ENCODE data around the gene CRAMP1. TPM values are rescaled to one million over a fixed set of nuclear protein-coding genes. Genes with fewer than 3 reads are reported as not detected.

Gene CRAMP1
- total RNA-seq, 3 donors from 2014 or later: 15.7 to 27.4 (median 20.6) TPM

DNA sequence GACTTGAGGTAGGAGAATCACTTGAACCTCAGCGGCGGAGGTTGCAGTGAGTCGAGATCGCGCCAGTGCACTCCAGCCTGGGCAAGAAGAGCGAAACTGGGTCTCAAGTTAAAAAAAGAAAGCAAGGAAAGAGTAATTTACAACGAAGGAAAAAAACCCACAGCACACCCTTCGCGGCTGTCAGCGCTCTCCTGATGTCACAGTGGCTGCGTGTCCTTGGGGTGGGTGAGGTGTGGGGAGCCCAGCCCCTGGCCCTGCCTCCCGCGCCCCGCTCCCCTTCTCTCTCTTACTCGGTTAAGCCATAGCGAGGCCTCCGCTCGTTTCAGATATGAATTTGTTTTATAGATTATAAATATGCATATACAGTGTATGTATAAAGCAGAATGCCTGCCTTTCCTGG is 65.2 kb downstream of the CRAMP1 start:
- ATAC-seq (no peak), DNase-seq (peak in 1 of 3 donors; percentile 14)
- Histone ChIP-seq H3K4me1 (ENCODE audit: low read depth) (peaks cover 16% of the 10 kb centered on the region), H3K4me3 (no peak overlapping the region), H3K36me3 (ENCODE audit: low read depth) (no peaks in the 10 kb centered on the region), H3K9me3 (no peaks in the 10 kb centered on the region)
- intact Hi-C loops (cut with DNase I, micrococcal nuclease): no loop called here
- TF ChIP-seq, protein P1, sequence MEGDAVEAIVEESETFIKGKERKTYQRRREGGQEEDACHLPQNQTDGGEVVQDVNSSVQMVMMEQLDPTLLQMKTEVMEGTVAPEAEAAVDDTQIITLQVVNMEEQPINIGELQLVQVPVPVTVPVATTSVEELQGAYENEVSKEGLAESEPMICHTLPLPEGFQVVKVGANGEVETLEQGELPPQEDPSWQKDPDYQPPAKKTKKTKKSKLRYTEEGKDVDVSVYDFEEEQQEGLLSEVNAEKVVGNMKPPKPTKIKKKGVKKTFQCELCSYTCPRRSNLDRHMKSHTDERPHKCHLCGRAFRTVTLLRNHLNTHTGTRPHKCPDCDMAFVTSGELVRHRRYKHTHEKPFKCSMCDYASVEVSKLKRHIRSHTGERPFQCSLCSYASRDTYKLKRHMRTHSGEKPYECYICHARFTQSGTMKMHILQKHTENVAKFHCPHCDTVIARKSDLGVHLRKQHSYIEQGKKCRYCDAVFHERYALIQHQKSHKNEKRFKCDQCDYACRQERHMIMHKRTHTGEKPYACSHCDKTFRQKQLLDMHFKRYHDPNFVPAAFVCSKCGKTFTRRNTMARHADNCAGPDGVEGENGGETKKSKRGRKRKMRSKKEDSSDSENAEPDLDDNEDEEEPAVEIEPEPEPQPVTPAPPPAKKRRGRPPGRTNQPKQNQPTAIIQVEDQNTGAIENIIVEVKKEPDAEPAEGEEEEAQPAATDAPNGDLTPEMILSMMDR (IDR thresholded peaks at IDR 0.05): no peak

- Histone ChIP-seq H3K9me3 (no peaks in the 10 kb centered on the region), H3K4me1 (ENCODE audit: low read depth) (peaks cover 16% of the 10 kb centered on the region), H3K36me3 (ENCODE audit: low read depth) (no peaks in the 10 kb centered on the region), H3K4me3 (peak within 1 kb of the TSS; percentile 59)
- intact Hi-C loops (cut with DNase I, micrococcal nuclease): no loop called here
- DNase-seq (peak; percentile 98), ATAC-seq (peak; percentile 98)
- TF ChIP-seq, protein P1 (IDR thresholded peaks at IDR 0.05): no peak
Observed at GRCh38 chr16:1677942-1678499, 65.9 kb downstream of the CRAMP1 start, which contains the start of gene JPT2. Gene JPT2, plus strand, starts transcription at chr16:1678279. Its CDS starts 34 bp downstream, at chr16:1678313.

- no peaks in the 10 kb centered on the region for H3K36me3 ChIP-seq (ENCODE audit: low read depth)
- DNase-seq (peak in 2 of 3 donors; percentile 57 to 64), ATAC-seq (peak; percentile 56)
- no peaks in the 10 kb centered on the region for H3K9me3 ChIP-seq
- TF ChIP-seq, protein P1 (IDR thresholded peaks at IDR 0.05): no peak
- peak overlapping the region; percentile 59 for H3K4me3 ChIP-seq
- peaks cover 16% of the 10 kb centered on the region for H3K4me1 ChIP-seq (ENCODE audit: low read depth)
- intact Hi-C loops (cut with DNase I, micrococcal nuclease): no loop called here
Observed at GRCh38 chr16:1678500-1679098, 66.4 kb downstream of the CRAMP1 start.

- intact Hi-C loops (cut with DNase I, micrococcal nuclease): no loop called here
- no peak overlapping the region for H3K4me3 ChIP-seq
- H3K4me1 ChIP-seq (ENCODE audit: low read depth): peaks cover 16% of the 10 kb centered on the region
- no peaks in the 10 kb centered on the region for H3K36me3 ChIP-seq (ENCODE audit: low read depth)
- H3K9me3 ChIP-seq: no peaks in the 10 kb centered on the region
- TF ChIP-seq, protein P1 (IDR thresholded peaks at IDR 0.05): no peak
- no peak for ATAC-seq
- no peak for DNase-seq
Observed at GRCh38 chr16:1680361-1680760, 68.2 kb downstream of the CRAMP1 start.

DNA sequence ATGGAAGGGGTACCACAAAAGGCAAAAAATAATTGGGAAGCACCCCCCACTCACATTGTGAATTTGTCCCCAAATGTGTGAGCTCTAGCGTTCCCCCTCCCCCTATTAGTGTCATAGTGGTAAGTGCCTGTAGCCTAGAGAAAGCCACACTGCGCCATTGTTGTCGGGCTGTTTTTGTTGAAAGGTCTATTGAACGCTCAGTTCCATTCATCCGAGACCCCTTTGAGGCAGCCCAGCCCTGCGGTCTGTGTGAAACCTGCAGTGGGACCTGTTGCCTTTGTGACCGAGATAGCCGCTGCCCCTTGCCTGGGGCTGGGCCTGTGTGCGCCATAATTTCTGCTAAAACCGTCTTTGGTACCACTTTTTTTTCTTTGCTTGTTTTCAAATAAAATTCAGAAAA is 68.9 kb downstream of the CRAMP1 start:
- TF ChIP-seq, protein P1 (IDR thresholded peaks at IDR 0.05): no peak
- intact Hi-C loops (cut with DNase I, micrococcal nuclease): no loop called here

More for the DNA sequence above, 68.9 kb downstream of the CRAMP1 start:
- DNase-seq (no peak), ATAC-seq (no peak)
- no peak overlapping the region for H3K4me3 ChIP-seq
- peaks cover 16% of the 10 kb centered on the region for H3K4me1 ChIP-seq (ENCODE audit: low read depth)
- no peaks in the 10 kb centered on the region for H3K36me3 ChIP-seq (ENCODE audit: low read depth)
- no peaks in the 10 kb centered on the region for H3K9me3 ChIP-seq

Data from mucosa of descending colon (tissue), 3 donors.